Neutrophil (primary cell): ENCODE results near the gene DAAM2.

Experiments used
- H3K27ac ChIP-seq: fragments of 200-600 bp; sonication (generic); 2 replicates; pipeline ENCODE4 v1.5.1; 2016; ENCODE audit warnings: mild to moderate bottlenecking, moderate library complexity
- H3K27me3 ChIP-seq: fragments of 200-600 bp; sonication (generic); 2 replicates; pipeline ENCODE4 v1.6.0; 2016; ENCODE audit warnings: mild to moderate bottlenecking
- H3K36me3 ChIP-seq: fragments of 200-600 bp; sonication (generic); 2 replicates; pipeline ENCODE4 v1.5.1; 2017
- H3K4me1 ChIP-seq, 2 experiments: fragments of 200-600 bp in 1 of 2; sonication (generic) in 1 of 2; 1 replicate in 1 of 2; 2 replicates in 1 of 2; pipeline versions ENCODE4 v1.5.1 to v1.6.1; 2013 to 2016; ENCODE audit warnings: low read depth in 1 of 2, low read length in 1 of 2, mild to moderate bottlenecking in 1 of 2, moderate library complexity in 1 of 2; ENCODE audit not compliant: control insufficient read depth in 1 of 2, insufficient read depth in 1 of 2
- H3K4me3 ChIP-seq, 2 experiments: fragments of 200-600 bp in 1 of 2; sonication (generic) in 1 of 2; 1 replicate in 1 of 2; 2 replicates in 1 of 2; pipeline ENCODE4 v1.5.1; 2013 to 2016; ENCODE audit warnings: low read depth in 1 of 2, low read length in 1 of 2, mild to moderate bottlenecking in 1 of 2, moderate library complexity in 1 of 2
- H3K9me3 ChIP-seq: fragments of 200-600 bp; sonication (generic); 2 replicates; pipeline ENCODE4 v1.5.1; 2016
- CTCF ChIP-seq: fragments of 200-600 bp; sonication (generic); IDR thresholded peaks from 2 replicates; pipeline ENCODE4 v1.5.1; 2016; ENCODE audit warnings: antibody characterized with exemption

The DAAM2 gene

GRCh38 chr6:39769012-39769411 is 23.2 kb upstream of the DAAM2 start:
- no peak for TF ChIP-seq CTCF
- H3K27ac ChIP-seq: no peak overlapping the region
- no peaks in the 10 kb centered on the region for H3K36me3 ChIP-seq
- H3K27me3 ChIP-seq: peaks cover 15% of the 10 kb centered on the region
- no peaks in the 10 kb centered on the region for H3K4me1 ChIP-seq
- H3K9me3 ChIP-seq: no peaks in the 10 kb centered on the region
- H3K4me3 ChIP-seq: no peak overlapping the region

- Histone ChIP-seq H3K9me3 (no peaks in the 10 kb centered on the region), H3K4me3 (no peak overlapping the region), H3K27me3 (peaks cover 10% of the 10 kb centered on the region), H3K4me1 (no peaks in the 10 kb centered on the region), H3K27ac (no peak overlapping the region), H3K36me3 (no peaks in the 10 kb centered on the region)
- no peak for TF ChIP-seq CTCF
These were observed 21.7 kb upstream of the DAAM2 start for GRCh38 chr6:39770446-39770845.

- TF ChIP-seq CTCF: no peak
These were observed 19.5 kb upstream of the DAAM2 start for GRCh38 chr6:39772559-39773273.

GRCh38 chr6:39773782-39774181 is 18.4 kb upstream of the DAAM2 start:
- no peak overlapping the region for H3K4me3 ChIP-seq
- no peak overlapping the region for H3K27ac ChIP-seq
- no peaks in the 10 kb centered on the region for H3K4me1 ChIP-seq
- H3K36me3 ChIP-seq: no peaks in the 10 kb centered on the region
- TF ChIP-seq CTCF: no peak
- H3K9me3 ChIP-seq: no peaks in the 10 kb centered on the region
- H3K27me3 ChIP-seq: peaks cover 8% of the 10 kb centered on the region

More at GRCh38 chr6:39772559-39773273, 19.5 kb upstream of the DAAM2 start:
- Histone ChIP-seq H3K27me3 (peaks cover 7% of the 10 kb centered on the region), H3K4me3 (no peak overlapping the region), H3K4me1 (no peaks in the 10 kb centered on the region), H3K9me3 (no peaks in the 10 kb centered on the region), H3K27ac (no peak overlapping the region), H3K36me3 (no peaks in the 10 kb centered on the region)

- no peaks in the 10 kb centered on the region for H3K36me3 ChIP-seq
- peaks cover 12% of the 10 kb centered on the region for H3K27me3 ChIP-seq
- no peak overlapping the region for H3K27ac ChIP-seq
- H3K9me3 ChIP-seq: no peaks in the 10 kb centered on the region
- H3K4me3 ChIP-seq: no peak overlapping the region
- no peak for TF ChIP-seq CTCF
- H3K4me1 ChIP-seq: no peaks in the 10 kb centered on the region
These were observed 15.6 kb upstream of the DAAM2 start for GRCh38 chr6:39776581-39776980.
